GM23338 (cell line): ENCODE results near the gene SH2D5. TPM values are rescaled to one million over a fixed set of nuclear protein-coding genes. Genes with fewer than 3 reads are reported as not detected.

Experiments
- ATAC-seq: fragments of 200-7000 bp; cut with Tn5 transposase; 3 replicates; pipeline ENCODE4 v1.9.1; 2020
- DNase-seq: peaks from one replicate; pipeline ENCODE4 v3.0.0-alpha.2; 2015; ENCODE audit warnings: low spot score
- H2AFZ ChIP-seq: fragments of 200-600 bp; sonication (generic); 2 replicates; pipeline ENCODE4 v1.8.0; 2016; ENCODE audit warnings: antibody characterized with exemption, mild to moderate bottlenecking, moderate library complexity
- H3F3A ChIP-seq: fragments of 200-600 bp; sonication (generic); replicated peaks from 2 replicates; pipeline ENCODE4 v1.8.0; 2017; ENCODE audit warnings: antibody characterized with exemption, mixed run types, low read depth
- H3K27ac ChIP-seq: fragments of 200-600 bp; sonication (generic); 2 replicates; pipeline ENCODE4 v1.6.1; 2016; ENCODE audit warnings: low read depth
- H3K27me3 ChIP-seq: fragments of 200-600 bp; sonication (generic); 2 replicates; pipeline ENCODE4 v1.8.0; 2016; ENCODE audit warnings: mild to moderate bottlenecking, mixed run types, moderate library complexity; ENCODE audit not compliant: insufficient read depth
- H3K36me3 ChIP-seq: fragments of 200-600 bp; sonication (generic); 2 replicates; pipeline ENCODE4 v1.8.0; 2016; ENCODE audit warnings: mild to moderate bottlenecking; ENCODE audit not compliant: insufficient read depth
- H3K4me1 ChIP-seq: fragments of 200-600 bp; sonication (generic); 2 replicates; pipeline ENCODE4 v1.8.0; 2016; ENCODE audit warnings: mild to moderate bottlenecking, moderate library complexity; ENCODE audit not compliant: insufficient read depth
- H3K4me2 ChIP-seq: fragments of 200-600 bp; sonication (generic); 2 replicates; pipeline ENCODE4 v1.7.1; 2017; ENCODE audit warnings: mixed run types
- H3K4me3 ChIP-seq: fragments of 200-600 bp; sonication (generic); 2 replicates; pipeline ENCODE4 v1.6.1; 2016; ENCODE audit warnings: mixed run types
- H3K79me2 ChIP-seq: fragments of 200-600 bp; sonication (generic); replicated peaks from 2 replicates; pipeline ENCODE4 v1.8.0; 2017; ENCODE audit warnings: mild to moderate bottlenecking; ENCODE audit not compliant: insufficient read depth
- H3K9me2 ChIP-seq: fragments of 200-600 bp; sonication (generic); 2 replicates; pipeline ENCODE4 v1.8.0; 2017; ENCODE audit not compliant: insufficient read depth
- H4K20me1 ChIP-seq: fragments of 200-600 bp; sonication (generic); replicated peaks from 2 replicates; pipeline ENCODE4 v1.8.0; 2017; ENCODE audit warnings: mild to moderate bottlenecking; ENCODE audit not compliant: insufficient read depth
- H3K27ac Mint-ChIP-seq: 2 replicates; pipeline ENCODE4 v1.8.0; 2020; ENCODE audit warnings: inconsistent platforms, mild to moderate bottlenecking, moderate library complexity, mixed read lengths
- H3K27me3 Mint-ChIP-seq: 3 replicates; pipeline ENCODE4 v1.8.0; 2022; ENCODE audit warnings: low read depth, mild to moderate bottlenecking, moderate library complexity, mixed read lengths, inconsistent platforms; ENCODE audit not compliant: insufficient read depth, poor library complexity
- H3K36me3 Mint-ChIP-seq: 3 replicates; pipeline ENCODE4 v1.8.0; 2021; ENCODE audit warnings: low read depth, mild to moderate bottlenecking, inconsistent platforms, moderate library complexity, mixed read lengths
- H3K4me1 Mint-ChIP-seq: 3 replicates; pipeline ENCODE4 v1.8.0; 2020; ENCODE audit warnings: mild to moderate bottlenecking, inconsistent platforms, mixed read lengths
- H3K4me3 Mint-ChIP-seq: 3 replicates; pipeline ENCODE4 v1.8.0; 2021; ENCODE audit warnings: moderate library complexity, mild to moderate bottlenecking, inconsistent platforms, mixed read lengths
- H3K9me3 Mint-ChIP-seq: 3 replicates; pipeline ENCODE4 v1.8.0; 2020; ENCODE audit warnings: moderate library complexity, mild to moderate bottlenecking, inconsistent platforms, mixed read lengths
- CREB1 ChIP-seq: fragments of 250-450 bp; sonication (Bioruptor Pico); IDR thresholded peaks from 2 replicates; pipeline ENCODE4 v1.5.0; 2020; ENCODE audit warnings: low read depth, mild to moderate bottlenecking, moderate library complexity
- CTCF ChIP-seq, 2 experiments: fragments of 200-600 bp in 1 of 2; sonication (generic) in 1 of 2; conservative IDR thresholded peaks; 2 replicates each; pipeline versions ENCODE4 v1.5.1 to v1.6.1; 2016 to 2017; ENCODE audit warnings: antibody characterized with exemption in 2 of 2, low read depth in 2 of 2, mild to moderate bottlenecking in 2 of 2, moderate library complexity in 1 of 2
- EZH2phosphoT487 ChIP-seq: fragments of 200-600 bp; sonication (generic); IDR thresholded peaks from one replicate; pipeline ENCODE4 v1.8.1; 2018; ENCODE audit warnings: antibody characterized with exemption; ENCODE audit not compliant: unreplicated experiment
- JUNB ChIP-seq: IDR thresholded peaks from one replicate; pipeline ENCODE4 v1.6.1; 2016; ENCODE audit warnings: antibody characterized with exemption; ENCODE audit not compliant: unreplicated experiment
- NANOG ChIP-seq: IDR thresholded peaks from 2 replicates; pipeline ENCODE4 v1.6.1; 2016; ENCODE audit warnings: antibody characterized with exemption, borderline replicate concordance
- POLR2AphosphoS5 ChIP-seq: IDR thresholded peaks from 2 replicates; pipeline ENCODE4 v1.6.1; 2016; ENCODE audit warnings: antibody characterized with exemption, low read depth
- REST ChIP-seq: IDR thresholded peaks from one replicate; pipeline ENCODE4 v1.6.1; 2018; ENCODE audit warnings: antibody characterized with exemption; ENCODE audit not compliant: unreplicated experiment
- polyA plus RNA-seq: library from polyadenylated mRNA; unstranded; fragments of >200 nt; fragmentation: Nextera tagmentation; extraction: Ambion mirVana; gene quantifications from 2 replicates; pipeline ENCODE4 v1.2.1, GENCODE V29; 2016
- total RNA-seq: library from RNA; depleted of rRNA; stranded (reverse); fragments of >200 nt; shearing (Covaris generic); gene quantifications from 2 replicates; pipeline ENCODE4 v1.2.3, GENCODE V29; 2014

Gene SH2D5
- total and polyA plus RNA-seq, 2 experiments from 2014 or later: 5.0 to 24.8 TPM

- Histone ChIP-seq H3F3A (no peaks in the 10 kb centered on the region), H3K27ac (no peak overlapping the region), H3K79me2 (no peaks in the 10 kb centered on the region), H3K4me1 (peaks cover 3% of the 10 kb centered on the region; the same call in 1 of the 2 replicates), H4K20me1 (no peaks in the 10 kb centered on the region; the same call in 1 of the 2 replicates), H2AFZ (no peak overlapping the region), H3K27me3 (no peaks in the 10 kb centered on the region), H3K9me2 (no peaks in the 10 kb centered on the region), H3K4me2 (no peak overlapping the region), H3K36me3 (no peaks in the 10 kb centered on the region), H3K4me3 (no peak overlapping the region)
- ATAC-seq (peak; percentile 22; the same call in 2 of the 3 replicates), DNase-seq (no peak)
- no peak overlapping the region for H3K4me3 Mint-ChIP-seq
- peaks cover 3% of the 10 kb centered on the region for H3K27me3 Mint-ChIP-seq
- peaks cover under 1% of the 10 kb centered on the region; the same call in 2 of the 3 replicates for H3K4me1 Mint-ChIP-seq
- H3K9me3 Mint-ChIP-seq: peaks cover 2% of the 10 kb centered on the region; the same call in 1 of the 3 replicates
- peaks cover 13% of the 10 kb centered on the region for H3K36me3 Mint-ChIP-seq
- H3K27ac Mint-ChIP-seq: no peak overlapping the region
- no peak for TF ChIP-seq POLR2AphosphoS5
- peak in 1 of 2 experiments; percentile 40; a peak in 3 of 4 replicates for TF ChIP-seq CTCF (conservative IDR thresholded peaks at IDR 0.05; ENCODE audit: low read depth in 2 of 2)
Observed at GRCh38 chr1:20702416-20702815, 30.1 kb downstream of the SH2D5 start.

DNA sequence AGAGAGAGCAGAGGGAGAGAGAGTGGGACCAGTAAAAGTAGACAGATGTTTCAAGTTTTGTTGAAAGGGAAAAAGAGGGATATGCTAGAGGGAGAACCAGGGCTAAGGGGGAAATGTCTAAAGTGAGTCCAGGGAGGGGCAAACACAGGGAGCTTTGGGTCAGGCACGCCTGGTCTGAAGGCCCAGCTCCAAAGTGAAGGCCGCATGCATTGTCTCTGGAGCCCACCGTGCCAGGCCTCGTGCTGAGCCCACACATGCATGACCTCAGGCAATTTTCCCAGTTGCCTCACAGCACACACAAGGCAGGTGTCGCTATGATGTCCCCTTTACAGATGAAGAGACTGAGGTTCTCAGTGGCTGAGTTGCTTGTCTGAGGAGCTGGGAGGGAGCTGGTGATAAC is 30.7 kb downstream of the SH2D5 start:
- peaks cover 4% of the 10 kb centered on the region; the same call in 2 of the 3 replicates for H3K4me1 Mint-ChIP-seq
- peaks cover 2% of the 10 kb centered on the region for H3K27me3 Mint-ChIP-seq
- peaks cover 7% of the 10 kb centered on the region for H3K36me3 Mint-ChIP-seq
- H3K4me3 Mint-ChIP-seq: no peak overlapping the region
- H3K4me3 ChIP-seq: no peak overlapping the region
- no peaks in the 10 kb centered on the region; the same call in 1 of the 2 replicates for H4K20me1 ChIP-seq
- H3K79me2 ChIP-seq: no peaks in the 10 kb centered on the region
- no peaks in the 10 kb centered on the region for H3K36me3 ChIP-seq
- H3K9me3 Mint-ChIP-seq: peaks cover 2% of the 10 kb centered on the region; the same call in 1 of the 3 replicates
- H3K4me1 ChIP-seq: peaks cover 6% of the 10 kb centered on the region; the same call in 1 of the 2 replicates
- ATAC-seq (no peak), DNase-seq (no peak)
- H3K4me2 ChIP-seq: no peak overlapping the region
- no peak overlapping the region for H2AFZ ChIP-seq
- TF ChIP-seq REST (no peak), JUNB (no peak), CREB1 (CRISPR knock-in tag) (no peak), NANOG (no peak), EZH2phosphoT487 (no peak), CTCF (conservative IDR thresholded peaks at IDR 0.05; ENCODE audit: low read depth in 2 of 2) (no peak)
- 0 out of 2 replicates have a peak, but pooled peaks cover 2% of the 10 kb centered on the region for H3F3A ChIP-seq
- H3K9me2 ChIP-seq: no peaks in the 10 kb centered on the region
- no peaks in the 10 kb centered on the region for H3K27me3 ChIP-seq
- H3K27ac Mint-ChIP-seq: no peak overlapping the region
- H3K27ac ChIP-seq: no peak overlapping the region
